Smooth muscle cell (in vitro differentiated cells): Measurements from ENCODE around the gene PEX10. TPM values are rescaled to one million over a fixed set of nuclear protein-coding genes. Genes with fewer than 3 reads are reported as not detected.

ENCODE experiments used
- DNase-seq: peaks from one replicate; lab custom pipeline; 2025; ENCODE audit not compliant: unreplicated experiment; lab: John Stamatoyannopoulos, UW
- H2AFZ ChIP-seq: fragments of 200-600 bp; sonication (generic); 2 replicates; pipeline ENCODE4 v1.6.0; 2016; ENCODE audit warnings: antibody characterized with exemption, low read depth, mild to moderate bottlenecking
- H3F3A ChIP-seq: fragments of 200-600 bp; sonication (generic); 2 replicates; pipeline ENCODE4 v1.6.0; 2017; ENCODE audit warnings: antibody characterized with exemption, low read depth
- H3K27ac ChIP-seq: fragments of 200-600 bp; sonication (generic); 2 replicates; pipeline ENCODE4 v1.5.1; 2016; ENCODE audit warnings: low read depth, mild to moderate bottlenecking
- H3K27me3 ChIP-seq: fragments of 200-600 bp; sonication (generic); 2 replicates; pipeline ENCODE4 v1.6.1; 2016; ENCODE audit warnings: low read depth, mild to moderate bottlenecking
- H3K36me3 ChIP-seq: fragments of 200-600 bp; sonication (generic); 2 replicates; pipeline ENCODE4 v1.5.1; 2016; ENCODE audit warnings: low read depth
- H3K4me1 ChIP-seq: fragments of 200-600 bp; sonication (generic); 2 replicates; pipeline ENCODE4 v1.5.1; 2016; ENCODE audit warnings: low read depth
- H3K4me2 ChIP-seq: fragments of 200-600 bp; sonication (generic); 2 replicates; pipeline ENCODE4 v1.6.0; 2016; ENCODE audit warnings: mild to moderate bottlenecking
- H3K4me3 ChIP-seq: fragments of 200-600 bp; sonication (generic); 2 replicates; pipeline ENCODE4 v1.5.1; 2016; ENCODE audit warnings: mild to moderate bottlenecking
- H3K79me2 ChIP-seq: fragments of 200-600 bp; sonication (generic); 2 replicates; pipeline ENCODE4 v1.6.0; 2016; ENCODE audit warnings: low read depth, mild to moderate bottlenecking
- H3K9ac ChIP-seq: fragments of 200-600 bp; sonication (generic); 2 replicates; pipeline ENCODE4 v1.6.0; 2016; ENCODE audit warnings: low read depth
- H3K9me3 ChIP-seq: fragments of 200-600 bp; sonication (generic); replicated peaks from 2 replicates; pipeline ENCODE4 v1.5.1; 2016; ENCODE audit warnings: low read depth
- H4K20me1 ChIP-seq: fragments of 200-600 bp; sonication (generic); 2 replicates; pipeline ENCODE4 v1.6.0; 2016; ENCODE audit warnings: low read depth
- WGBS: methylation state at CpG from one replicate; pipeline ENCODE4 v1.1.7; 2016; ENCODE audit warnings: low lambda C conversion rate; 5-methylcytosine and 5-hydroxymethylcytosine counted together
- polyA plus RNA-seq: library from polyadenylated mRNA; unstranded; fragments of >200 nt; fragmentation: Nextera tagmentation; extraction: Ambion mirVana; gene quantifications from 2 replicates; pipeline ENCODE4 v1.2.1, GENCODE V29; 2016
- total RNA-seq: library from RNA; depleted of rRNA; stranded (reverse); fragments of >200 nt; gene quantifications from 2 replicates; pipeline ENCODE4 v1.2.3, GENCODE V29; 2014
- TF ChIP-seq, protein P1 (sequence below): fragments of 200-600 bp; sonication (generic); IDR thresholded peaks from 2 replicates; pipeline ENCODE4 v1.5.1; 2017; ENCODE audit warnings: borderline replicate concordance, mild to moderate bottlenecking, antibody characterized with exemption; ENCODE audit not compliant: insufficient read depth, poor library complexity, severe bottlenecking

PEX10 gene
- total and polyA plus RNA-seq, 2 experiments from 2014 or later, result 14.0 to 20.3 TPM

- no peaks in the 10 kb centered on the region for H3K27me3 ChIP-seq
- WGBS, result 98% methylated on average over 22 of the region's 22 CpGs
- H3K36me3 ChIP-seq, result peaks cover 6% of the 10 kb centered on the region
- DNase-seq, result no peak
- H3K27ac ChIP-seq, result no peak overlapping the region
- H4K20me1 ChIP-seq, result peaks cover 54% of the 10 kb centered on the region
- no peak overlapping the region for H3K4me2 ChIP-seq
- peaks cover 39% of the 10 kb centered on the region for H3K79me2 ChIP-seq
- H3K9me3 ChIP-seq, result no peaks in the 10 kb centered on the region
- H2AFZ ChIP-seq, result no peak overlapping the region
- TF ChIP-seq, protein P1, sequence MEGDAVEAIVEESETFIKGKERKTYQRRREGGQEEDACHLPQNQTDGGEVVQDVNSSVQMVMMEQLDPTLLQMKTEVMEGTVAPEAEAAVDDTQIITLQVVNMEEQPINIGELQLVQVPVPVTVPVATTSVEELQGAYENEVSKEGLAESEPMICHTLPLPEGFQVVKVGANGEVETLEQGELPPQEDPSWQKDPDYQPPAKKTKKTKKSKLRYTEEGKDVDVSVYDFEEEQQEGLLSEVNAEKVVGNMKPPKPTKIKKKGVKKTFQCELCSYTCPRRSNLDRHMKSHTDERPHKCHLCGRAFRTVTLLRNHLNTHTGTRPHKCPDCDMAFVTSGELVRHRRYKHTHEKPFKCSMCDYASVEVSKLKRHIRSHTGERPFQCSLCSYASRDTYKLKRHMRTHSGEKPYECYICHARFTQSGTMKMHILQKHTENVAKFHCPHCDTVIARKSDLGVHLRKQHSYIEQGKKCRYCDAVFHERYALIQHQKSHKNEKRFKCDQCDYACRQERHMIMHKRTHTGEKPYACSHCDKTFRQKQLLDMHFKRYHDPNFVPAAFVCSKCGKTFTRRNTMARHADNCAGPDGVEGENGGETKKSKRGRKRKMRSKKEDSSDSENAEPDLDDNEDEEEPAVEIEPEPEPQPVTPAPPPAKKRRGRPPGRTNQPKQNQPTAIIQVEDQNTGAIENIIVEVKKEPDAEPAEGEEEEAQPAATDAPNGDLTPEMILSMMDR, result no peak
- no peak overlapping the region for H3K4me3 ChIP-seq
- H3K9ac ChIP-seq, result no peak overlapping the region
- H3F3A ChIP-seq, result peaks cover 10% of the 10 kb centered on the region
- no peaks in the 10 kb centered on the region for H3K4me1 ChIP-seq
Measured at GRCh38 chr1:2399890-2400575, 12.3 kb downstream of the PEX10 start.

- H3K4me3 ChIP-seq, result no peak overlapping the region
- no peaks in the 10 kb centered on the region for H3K9me3 ChIP-seq
- H3K9ac ChIP-seq, result no peak overlapping the region
- TF ChIP-seq, protein P1, result no peak
- no peaks in the 10 kb centered on the region for H3K4me1 ChIP-seq
- no peak overlapping the region for H3K4me2 ChIP-seq
- H3K27me3 ChIP-seq, result no peaks in the 10 kb centered on the region
- H3K79me2 ChIP-seq, result peaks cover 51% of the 10 kb centered on the region
- H3F3A ChIP-seq, result peaks cover 10% of the 10 kb centered on the region
- over 99% methylated on average over 7 of the region's 7 CpGs for WGBS
- peaks cover 65% of the 10 kb centered on the region for H4K20me1 ChIP-seq
- H3K36me3 ChIP-seq, result peaks cover 6% of the 10 kb centered on the region
- H3K27ac ChIP-seq, result no peak overlapping the region
- no peak for DNase-seq
- no peak overlapping the region for H2AFZ ChIP-seq
Measured at GRCh38 chr1:2398871-2399270, 13.5 kb downstream of the PEX10 start.

DNA sequence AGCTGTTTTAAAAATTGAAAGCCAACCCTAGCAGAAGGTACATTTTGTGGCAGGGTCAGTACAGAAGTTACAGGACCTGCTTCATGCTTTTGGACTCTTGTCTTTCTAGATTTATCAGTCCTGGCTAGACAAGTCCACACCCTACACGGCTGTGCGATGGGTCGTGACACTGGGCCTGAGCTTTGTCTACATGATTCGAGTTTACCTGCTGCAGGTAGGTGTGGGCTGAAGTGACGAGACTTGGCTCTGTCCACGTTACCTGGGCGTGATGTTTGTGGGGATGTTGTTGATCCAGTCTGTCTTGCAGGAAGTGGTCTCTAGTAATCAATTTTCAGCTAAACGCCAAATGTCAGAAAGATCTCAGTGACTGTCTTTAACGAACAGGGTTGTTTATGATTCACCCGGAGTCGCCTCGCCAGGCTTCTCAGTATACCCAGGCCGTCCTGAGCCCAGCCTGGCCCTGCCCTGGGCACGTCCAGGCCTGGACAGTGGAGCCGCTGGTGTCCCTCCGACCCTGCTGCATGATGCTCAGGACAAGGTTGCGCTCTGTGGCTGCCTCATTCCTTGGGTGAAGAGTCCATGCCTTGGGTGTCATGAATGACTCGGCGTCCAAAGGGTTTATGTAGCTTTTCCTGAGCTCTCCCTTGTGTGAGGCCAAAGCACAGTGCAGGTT, 15.2 kb downstream of the PEX10 start:
- 89% methylated on average over 19 of the region's 19 CpGs for WGBS
- Histone ChIP-seq H4K20me1 (peaks cover 71% of the 10 kb centered on the region), H3K27me3 (no peaks in the 10 kb centered on the region), H3K4me2 (no peak overlapping the region), H3K9ac (no peak overlapping the region), H3F3A (peaks cover 10% of the 10 kb centered on the region), H3K9me3 (no peaks in the 10 kb centered on the region), H3K79me2 (peaks cover 68% of the 10 kb centered on the region), H2AFZ (no peak overlapping the region), H3K27ac (no peak overlapping the region), H3K4me3 (no peak overlapping the region), H3K4me1 (no peaks in the 10 kb centered on the region), H3K36me3 (peaks cover 6% of the 10 kb centered on the region)
- no peak for DNase-seq
- TF ChIP-seq, protein P1, result no peak
